Measurements from ENCODE around the gene PTPA. TPM values are rescaled to one million over a fixed set of nuclear protein-coding genes. Genes with fewer than 3 reads are reported as not detected.

The PTPA gene
- total and polyA plus RNA-seq, 9 of the 15 experiments (the other 6 are each of a cell fraction or from before 2014, with no cell fraction given), result 1.7 to 121 (median 72.6) TPM

GRCh38 chr9:129102791-129103594, 8.2 kb upstream of the PTPA start (continued):
- TF ChIP-seq CLOCK (CRISPR knock-in tag; IDR thresholded peaks at IDR 0.05; ENCODE audit: borderline replicate concordance) (no peak), MGA (IDR thresholded peaks at IDR 0.05) (no peak), POLR2G (IDR thresholded peaks at IDR 0.05; ENCODE audit: low read depth, low read length) (peak; percentile 38; the same call in 1 of the 2 replicates), NFIX (CRISPR knock-in tag; IDR thresholded peaks at IDR 0.05; ENCODE audit: low read depth) (no peak), SP1 (CRISPR knock-in tag; IDR thresholded peaks at IDR 0.05) (0 out of 2 replicates have a peak, but pooled peaks have one; percentile 40), SRSF9 (IDR thresholded peaks at IDR 0.05; ENCODE audit: borderline replicate concordance, low read depth, low read length) (no peak), TRIM28 (IDR thresholded peaks at IDR 0.05) (no peak), ZNF384 (IDR thresholded peaks at IDR 0.05; ENCODE audit: low read depth, low read length) (no peak), NRF1 (conservative IDR thresholded peaks at IDR 0.05 in 1 of 2, IDR thresholded peaks at IDR 0.05 in 1 of 2) (peak in 1 of 2 experiments; percentile 37; a peak in 3 of 4 replicates), ZNF445 (CRISPR knock-in tag; IDR thresholded peaks at IDR 0.05; ENCODE audit: low read depth) (no peak), ZBTB8A (IDR thresholded peaks at IDR 0.05; ENCODE audit: partially characterized antibody) (no peak)
